HFFc6 (cell line): ENCODE results near the gene MLN. TPM values are rescaled to one million over a fixed set of nuclear protein-coding genes. Genes with fewer than 3 reads are reported as not detected.

Experiments used
- DNase-seq: peaks from one replicate; pipeline ENCODE4 v3.0.0-alpha.2; 2018
- H3K27ac Mint-ChIP-seq: 2 replicates; pipeline ENCODE4 v1.8.0; 2020; ENCODE audit warnings: mild to moderate bottlenecking, mixed read lengths
- H3K27me3 Mint-ChIP-seq: 2 replicates; pipeline ENCODE4 v1.8.0; 2021; ENCODE audit warnings: mild to moderate bottlenecking, moderate library complexity, mixed read lengths; ENCODE audit not compliant: insufficient read depth
- H3K36me3 Mint-ChIP-seq: 2 replicates; pipeline ENCODE4 v1.8.0; 2021; ENCODE audit warnings: low read depth, mixed read lengths
- H3K4me1 Mint-ChIP-seq: 2 replicates; pipeline ENCODE4 v1.8.0; 2020; ENCODE audit warnings: low read depth, mixed read lengths
- H3K4me3 Mint-ChIP-seq: 2 replicates; pipeline ENCODE4 v1.8.0; 2020; ENCODE audit warnings: mild to moderate bottlenecking, moderate library complexity, mixed read lengths
- H3K9me3 Mint-ChIP-seq: 2 replicates; pipeline ENCODE4 v1.8.0; 2020; ENCODE audit warnings: mild to moderate bottlenecking, mixed read lengths
- total RNA-seq, 6 experiments: library from RNA; stranded (reverse); fragmentation: NEBNext Ultra II Directional; extraction: Animal tissue kit (Norgen Biotek cat#: 25700); gene quantifications; 2 replicates in 1 of 6; 3 replicates in 5 of 6; pipeline ENCODE4 v1.2.3, GENCODE V29; 2021
- TF ChIP-seq, protein P1 (sequence below): fragments of 200-600 bp; sonication (generic); IDR thresholded peaks from 2 replicates; pipeline ENCODE4 v1.5.0; 2021; ENCODE audit warnings: antibody characterized with exemption, mild to moderate bottlenecking

Gene MLN
- total RNA-seq, 6 experiments from 2014 or later, result not detected

DNA sequence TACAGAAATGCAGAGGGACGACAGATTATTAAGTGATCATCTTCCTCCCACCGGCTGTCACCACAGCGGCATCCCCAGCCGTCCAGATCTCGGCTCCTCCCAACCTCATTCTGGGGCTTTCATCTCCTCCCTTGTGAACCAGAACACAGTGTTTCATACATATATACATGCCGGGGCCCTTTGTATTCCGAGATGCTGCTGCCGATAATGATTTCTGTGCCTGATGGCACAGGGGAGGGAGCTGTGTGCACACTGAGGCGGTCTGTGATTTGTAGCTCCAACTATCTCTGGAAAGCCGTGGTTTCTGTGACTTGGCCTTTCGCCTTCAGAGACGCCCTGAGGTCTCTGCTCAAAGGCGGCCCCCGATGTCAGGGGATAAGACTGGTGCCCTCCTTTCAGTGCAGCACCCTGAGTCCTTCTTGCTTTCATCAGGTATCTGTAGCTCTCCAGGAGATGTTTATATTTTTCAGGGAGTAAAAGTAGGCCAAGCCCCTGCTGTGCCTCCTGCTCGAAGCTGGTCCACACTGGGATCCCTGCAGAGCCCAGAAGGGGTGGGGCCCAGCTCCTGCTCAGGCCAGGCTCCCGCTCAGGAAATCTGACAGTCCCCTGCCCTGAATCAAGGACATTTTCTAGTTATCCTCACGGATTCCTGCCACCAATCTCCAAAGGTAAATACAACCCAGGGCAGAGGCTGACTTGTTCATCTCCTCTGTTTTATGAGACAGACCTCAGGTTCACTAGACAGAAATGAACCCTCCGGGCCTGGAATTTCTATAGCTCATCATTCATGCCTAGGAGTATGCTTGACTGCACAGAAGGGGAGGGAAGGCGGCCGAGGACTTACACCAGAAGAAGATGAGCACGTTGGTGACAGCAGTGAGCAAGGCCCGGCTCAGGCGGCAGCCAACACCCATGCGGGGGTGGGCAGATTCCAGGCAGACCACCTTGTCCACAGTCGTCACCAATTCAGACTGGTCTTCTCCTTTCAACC lies 26.1 kb downstream of the MLN start:
- peaks cover 42% of the 10 kb centered on the region for H3K4me1 Mint-ChIP-seq
- no peak overlapping the region for H3K4me3 Mint-ChIP-seq
- H3K27ac Mint-ChIP-seq, result peak overlapping the region; percentile 42; the same call in 1 of the 2 replicates
- no peak for DNase-seq
- H3K27me3 Mint-ChIP-seq, result peaks cover 2% of the 10 kb centered on the region; the same call in 1 of the 2 replicates
- peaks cover 63% of the 10 kb centered on the region for H3K36me3 Mint-ChIP-seq
- TF ChIP-seq, protein P1, sequence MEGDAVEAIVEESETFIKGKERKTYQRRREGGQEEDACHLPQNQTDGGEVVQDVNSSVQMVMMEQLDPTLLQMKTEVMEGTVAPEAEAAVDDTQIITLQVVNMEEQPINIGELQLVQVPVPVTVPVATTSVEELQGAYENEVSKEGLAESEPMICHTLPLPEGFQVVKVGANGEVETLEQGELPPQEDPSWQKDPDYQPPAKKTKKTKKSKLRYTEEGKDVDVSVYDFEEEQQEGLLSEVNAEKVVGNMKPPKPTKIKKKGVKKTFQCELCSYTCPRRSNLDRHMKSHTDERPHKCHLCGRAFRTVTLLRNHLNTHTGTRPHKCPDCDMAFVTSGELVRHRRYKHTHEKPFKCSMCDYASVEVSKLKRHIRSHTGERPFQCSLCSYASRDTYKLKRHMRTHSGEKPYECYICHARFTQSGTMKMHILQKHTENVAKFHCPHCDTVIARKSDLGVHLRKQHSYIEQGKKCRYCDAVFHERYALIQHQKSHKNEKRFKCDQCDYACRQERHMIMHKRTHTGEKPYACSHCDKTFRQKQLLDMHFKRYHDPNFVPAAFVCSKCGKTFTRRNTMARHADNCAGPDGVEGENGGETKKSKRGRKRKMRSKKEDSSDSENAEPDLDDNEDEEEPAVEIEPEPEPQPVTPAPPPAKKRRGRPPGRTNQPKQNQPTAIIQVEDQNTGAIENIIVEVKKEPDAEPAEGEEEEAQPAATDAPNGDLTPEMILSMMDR, result no peak
- H3K9me3 Mint-ChIP-seq, result no peaks in the 10 kb centered on the region

DNA sequence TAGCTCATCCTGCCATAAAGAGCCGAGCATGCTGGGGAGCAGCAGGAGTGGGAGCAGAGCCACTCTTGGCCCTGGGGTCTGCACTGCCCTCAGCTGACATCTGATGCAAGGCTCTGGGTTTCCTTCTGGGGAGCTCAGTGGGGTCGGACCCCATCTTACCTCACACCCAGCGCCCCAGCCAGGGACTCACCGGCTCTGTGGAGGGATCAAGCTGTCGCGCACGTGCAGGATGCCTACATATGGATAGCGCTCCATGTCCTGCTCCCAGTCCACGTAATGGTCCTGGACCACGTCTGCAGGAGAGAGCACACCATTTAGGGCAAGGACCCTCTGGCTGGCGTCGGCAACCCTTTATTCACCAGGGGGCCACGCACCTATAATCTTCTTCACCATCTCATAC lies 27.0 kb downstream of the MLN start:
- H3K9me3 Mint-ChIP-seq, result no peaks in the 10 kb centered on the region
- H3K36me3 Mint-ChIP-seq, result peaks cover 62% of the 10 kb centered on the region
- H3K27me3 Mint-ChIP-seq, result peaks cover 2% of the 10 kb centered on the region; the same call in 1 of the 2 replicates

DNA sequence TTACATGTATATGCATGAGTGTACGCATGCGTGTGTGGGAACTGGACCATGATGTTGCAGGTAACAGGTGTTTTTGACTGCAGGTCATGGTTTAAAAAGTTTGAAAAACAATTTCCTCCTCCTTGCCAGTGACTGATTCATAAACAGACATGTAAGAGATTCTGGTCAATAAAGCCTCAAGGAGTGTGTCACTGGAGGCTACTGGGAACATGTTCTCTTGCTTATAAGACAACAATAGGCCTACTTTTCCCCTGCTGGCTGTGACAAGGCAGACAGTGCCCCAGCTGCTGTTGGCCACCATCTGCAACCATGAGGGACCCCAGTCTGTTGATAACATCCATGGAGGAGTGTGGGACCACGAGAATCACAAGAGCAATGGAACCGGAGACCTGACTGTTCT lies 27.6 kb downstream of the MLN start:
- DNase-seq, result no peak
- Mint-ChIP-seq H3K27ac (no peak overlapping the region), H3K36me3 (peaks cover 62% of the 10 kb centered on the region), H3K9me3 (no peaks in the 10 kb centered on the region), H3K4me3 (no peak overlapping the region), H3K27me3 (peaks cover 2% of the 10 kb centered on the region; the same call in 1 of the 2 replicates), H3K4me1 (peaks cover 41% of the 10 kb centered on the region)
- TF ChIP-seq, protein P1, result no peak

More for the DNA sequence above, 27.0 kb downstream of the MLN start:
- DNase-seq, result no peak
- TF ChIP-seq, protein P1, result no peak
- Mint-ChIP-seq H3K27ac (no peak overlapping the region), H3K4me3 (no peak overlapping the region), H3K4me1 (peaks cover 42% of the 10 kb centered on the region)

DNA sequence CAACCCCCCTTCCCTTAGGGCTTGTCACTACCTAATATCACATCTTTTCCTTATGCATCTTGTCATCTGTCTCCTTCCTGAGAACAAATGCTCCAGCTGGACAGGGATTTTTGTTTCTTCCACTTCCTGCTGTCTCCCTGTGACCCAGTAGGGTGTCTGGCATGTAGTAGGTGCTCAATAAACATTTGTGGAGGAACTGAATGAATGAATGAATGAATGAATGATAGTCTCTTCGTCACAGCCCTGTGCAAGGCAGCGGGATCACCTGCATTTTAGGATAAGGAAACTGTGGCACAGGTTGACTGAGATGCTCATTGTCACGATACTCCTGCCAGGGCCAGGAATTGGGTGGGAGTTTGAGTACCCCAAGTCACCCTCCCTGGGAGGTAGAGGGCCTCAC lies 29.0 kb downstream of the MLN start:
- peaks cover under 1% of the 10 kb centered on the region; the same call in 1 of the 2 replicates for H3K27me3 Mint-ChIP-seq

DNA sequence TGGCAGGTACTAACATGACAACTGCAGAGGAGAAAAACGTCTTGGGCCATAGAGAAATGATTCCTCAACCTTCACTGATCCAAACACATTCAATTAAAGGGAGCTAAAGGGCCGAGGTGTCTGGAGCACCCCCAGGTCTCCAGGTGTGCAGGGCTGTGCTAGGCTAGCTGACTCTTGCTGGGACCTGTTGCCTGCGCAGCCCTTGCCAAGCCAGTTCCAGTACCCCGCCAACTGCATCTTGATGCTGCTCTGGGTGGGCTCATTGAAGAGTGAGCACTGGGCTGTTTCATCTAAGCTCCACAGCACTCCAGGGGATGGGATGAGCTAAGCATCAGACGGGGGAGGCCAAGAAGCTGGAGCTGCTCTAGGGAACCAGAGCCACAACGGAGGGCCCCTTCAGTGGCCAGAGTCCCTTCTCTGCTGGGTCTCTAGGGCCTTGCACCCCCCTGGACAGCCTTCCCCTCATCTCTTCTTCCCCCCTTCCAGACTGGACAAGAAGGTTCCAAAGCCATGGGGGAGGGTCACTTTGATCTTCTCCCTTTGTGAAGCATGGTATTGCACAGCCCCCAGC lies 30.8 kb downstream of the MLN start:
- DNase-seq, result no peak
- peak overlapping the region; percentile 73 for H3K4me3 Mint-ChIP-seq
- H3K27ac Mint-ChIP-seq, result peak overlapping the region; percentile 94
- TF ChIP-seq, protein P1, result no peak
- H3K9me3 Mint-ChIP-seq, result no peaks in the 10 kb centered on the region
- H3K36me3 Mint-ChIP-seq, result peaks cover 43% of the 10 kb centered on the region
- H3K27me3 Mint-ChIP-seq, result peaks cover 4% of the 10 kb centered on the region; the same call in 1 of the 2 replicates
- H3K4me1 Mint-ChIP-seq, result peaks cover 63% of the 10 kb centered on the region

More for the DNA sequence above, 29.0 kb downstream of the MLN start:
- Mint-ChIP-seq H3K27ac (no peak overlapping the region), H3K4me1 (peaks cover 45% of the 10 kb centered on the region), H3K36me3 (peaks cover 53% of the 10 kb centered on the region), H3K9me3 (no peaks in the 10 kb centered on the region), H3K4me3 (no peak overlapping the region)
- TF ChIP-seq, protein P1, result no peak
- DNase-seq, result no peak
